ENCODE data around the gene DMRTB1. TPM values are rescaled to one million over a fixed set of nuclear protein-coding genes. Genes with fewer than 3 reads are reported as not detected.

Gene DMRTB1
- not detected for total RNA-seq
- long read RNA-seq = 0 reads

DNA sequence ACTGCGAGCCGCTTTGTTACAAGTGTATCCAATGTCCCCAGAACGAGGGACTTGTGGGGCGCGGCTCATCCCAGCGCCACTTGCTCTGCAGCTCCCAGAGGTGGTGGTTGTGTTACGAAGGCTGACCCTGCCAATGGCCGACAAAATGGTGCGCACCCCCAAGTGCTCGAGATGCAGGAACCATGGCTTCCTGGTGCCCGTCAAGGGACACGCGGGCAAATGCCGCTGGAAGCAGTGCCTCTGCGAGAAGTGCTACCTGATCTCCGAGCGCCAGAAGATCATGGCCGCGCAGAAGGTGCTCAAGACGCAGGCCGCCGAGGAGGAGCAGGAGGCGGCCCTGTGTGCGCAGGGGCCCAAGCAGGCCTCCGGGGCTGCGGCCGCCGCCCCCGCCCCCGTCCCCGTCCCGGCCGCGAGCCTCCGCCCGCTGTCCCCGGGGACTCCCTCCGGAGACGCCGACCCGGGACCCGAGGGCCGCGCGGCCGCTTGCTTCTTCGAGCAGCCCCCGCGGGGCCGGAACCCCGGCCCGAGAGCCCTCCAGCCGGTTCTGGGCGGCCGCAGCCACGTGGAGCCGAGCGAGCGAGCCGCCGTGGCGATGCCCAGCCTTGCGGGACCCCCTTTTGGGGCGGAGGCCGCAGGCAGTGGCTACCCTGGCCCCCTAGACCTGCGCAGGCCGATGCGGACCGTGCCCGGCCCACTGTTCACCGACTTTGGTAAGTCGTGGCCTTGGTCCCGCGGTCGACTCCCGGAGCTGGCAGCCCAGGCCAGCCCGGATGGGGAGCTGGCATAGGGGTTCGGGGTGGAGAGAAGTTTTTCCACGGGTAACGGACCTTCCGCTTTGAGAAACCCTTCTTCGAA lies at the start of gene DMRTB1:
TSS of gene DMRTB1 (plus strand) at position 79 of the 855 bp plus-strand sequence. CDS start at position 134, 55 bp downstream.
- DNase-seq (no peak), ATAC-seq (no peak)
- intact Hi-C loops (cut with micrococcal nuclease) = no loop called here

DNA sequence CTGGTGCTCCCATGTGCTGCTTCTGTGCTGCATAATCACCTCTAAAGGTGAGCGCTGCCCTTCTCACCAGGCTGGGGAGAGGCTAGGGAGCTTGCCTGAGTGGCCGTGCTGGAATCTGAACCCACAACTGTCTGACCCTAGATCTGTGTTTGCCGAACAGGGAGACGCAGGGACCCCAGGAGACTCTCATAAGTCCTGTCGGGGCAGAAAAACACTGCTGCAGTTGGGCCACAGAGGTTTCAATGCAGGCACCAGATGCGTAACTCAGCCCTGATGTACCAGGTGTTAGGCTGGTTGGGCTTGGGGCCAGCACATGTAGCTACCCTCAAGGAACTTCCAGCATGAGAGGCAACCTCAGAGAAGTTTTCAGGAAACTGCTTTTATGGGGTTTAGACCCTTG lies 49.5 kb upstream of the DMRTB1 start:
- DNase-seq (no peak), ATAC-seq (no peak)
- intact Hi-C loops (cut with micrococcal nuclease) = no loop called here

DNA sequence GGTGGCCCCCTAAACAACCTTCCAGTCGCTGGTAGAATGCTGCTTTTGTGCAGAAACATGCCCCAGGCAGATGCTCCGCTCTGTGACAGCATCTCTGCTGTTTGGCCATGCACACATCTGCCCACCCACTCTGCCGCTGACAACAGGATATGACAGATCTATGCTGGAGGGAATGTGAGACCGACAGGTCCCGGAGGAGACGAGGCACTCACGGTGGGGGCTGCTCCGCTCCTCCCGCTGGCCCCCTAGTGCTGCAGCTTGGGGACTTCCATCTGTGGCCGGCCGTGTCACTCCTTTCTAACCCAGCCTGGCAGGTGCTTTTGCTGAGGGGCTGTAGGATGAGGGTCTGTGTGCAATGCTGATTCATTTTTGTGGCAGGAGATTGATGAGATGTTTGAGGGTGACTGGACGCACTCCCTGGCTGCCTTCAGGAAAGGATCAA lies 49.1 kb upstream of the DMRTB1 start:
- ATAC-seq (no peak), DNase-seq (no peak)
- intact Hi-C loops (cut with micrococcal nuclease) = no loop called here

DNA sequence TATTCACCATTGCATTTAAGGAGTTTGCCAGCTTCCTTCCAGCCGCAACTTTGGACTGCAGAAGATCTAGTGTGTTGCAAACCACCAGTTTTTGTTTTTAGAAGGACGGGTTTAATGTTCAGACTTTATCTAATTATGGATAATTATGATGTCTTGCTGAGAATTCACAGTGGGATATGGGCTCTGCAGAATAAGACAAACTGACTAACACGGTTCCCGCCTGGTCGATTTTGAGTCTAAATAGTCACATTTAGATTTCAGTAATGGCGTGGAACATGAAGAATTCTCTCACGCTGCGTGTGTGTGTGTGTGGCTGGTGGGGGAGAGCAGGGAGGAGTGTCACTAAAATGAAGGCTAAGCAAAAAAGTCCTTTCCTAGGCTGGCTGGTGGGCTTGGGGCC lies 48.5 kb upstream of the DMRTB1 start:
- intact Hi-C loops (cut with micrococcal nuclease) = no loop called here
- ATAC-seq = no peak
- no peak for DNase-seq

DNA sequence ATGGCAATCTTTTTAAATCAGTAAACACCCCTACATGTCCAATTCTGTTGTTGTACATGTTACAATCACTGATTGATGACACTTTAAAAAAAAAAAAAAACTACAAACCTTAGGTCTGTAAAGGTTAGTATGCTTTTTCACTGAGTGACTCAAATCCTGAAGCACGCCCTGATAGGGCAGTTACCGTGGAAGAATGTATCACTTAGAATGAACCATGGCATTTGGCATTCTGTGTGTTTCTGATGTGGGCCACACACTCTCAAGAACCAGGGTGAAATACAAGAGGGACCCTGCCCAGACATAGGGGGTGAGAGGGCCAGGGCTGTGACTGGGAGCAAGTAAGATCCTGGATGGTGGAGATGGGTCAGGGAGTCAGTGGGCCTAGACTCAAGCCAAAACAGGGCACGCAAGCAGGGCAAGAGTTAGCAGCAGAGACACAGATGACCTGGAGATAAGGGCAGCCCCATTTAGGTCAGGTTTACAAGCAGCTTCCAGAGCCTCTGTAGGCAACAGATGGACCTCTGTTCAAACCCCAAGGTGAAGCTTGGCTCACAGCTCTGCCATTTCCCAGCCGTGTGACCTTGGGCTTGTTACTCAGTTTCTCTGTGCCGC lies 47.6 kb upstream of the DMRTB1 start:
- intact Hi-C loops (cut with micrococcal nuclease) = no loop called here
- DNase-seq = no peak
- ATAC-seq = no peak

DNA sequence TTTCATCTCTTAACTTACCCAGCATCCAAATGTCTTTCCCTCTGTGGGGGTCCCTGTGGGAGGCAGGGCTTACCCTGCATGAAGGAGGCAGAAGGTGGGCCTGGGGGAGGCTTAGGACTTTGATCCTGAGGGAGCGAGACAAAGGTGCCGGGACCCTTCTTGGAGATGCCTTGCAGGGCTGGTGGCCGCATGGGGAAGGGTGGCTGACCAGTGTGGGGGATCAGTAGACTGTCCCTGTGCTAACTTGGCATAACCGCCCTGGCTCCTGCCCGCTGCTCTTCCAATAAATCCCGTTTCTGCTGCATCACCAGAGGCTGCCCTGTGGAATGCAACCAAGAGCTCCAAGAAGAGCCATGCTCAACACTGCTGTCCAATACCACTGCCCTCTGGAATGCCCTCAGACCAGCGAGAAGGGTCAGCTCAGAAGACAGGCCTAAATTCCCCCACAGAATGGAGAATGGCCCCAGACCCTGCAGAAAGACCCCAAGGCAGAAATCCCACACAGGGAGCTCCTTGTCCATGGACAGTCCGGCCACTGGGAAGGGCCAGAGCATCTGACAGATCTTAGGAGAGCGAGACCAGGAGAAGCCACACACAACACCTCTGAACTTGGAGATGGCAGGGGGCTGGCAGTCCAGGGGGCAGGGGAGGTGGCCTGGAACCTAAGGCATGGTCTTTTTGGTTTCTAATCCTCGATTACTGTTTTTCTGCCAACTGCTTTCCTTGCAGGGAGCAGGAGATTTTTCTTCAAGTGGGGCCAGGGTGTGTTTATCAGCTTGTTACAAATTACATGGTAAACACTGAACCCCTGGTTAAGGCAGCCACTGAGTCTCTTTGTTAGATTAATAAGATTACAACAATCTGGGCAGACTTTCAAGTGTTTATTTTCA lies 46.7 kb upstream of the DMRTB1 start:
- DNase-seq (no peak), ATAC-seq (no peak)
- intact Hi-C loops (cut with micrococcal nuclease) = no loop called here

DNA sequence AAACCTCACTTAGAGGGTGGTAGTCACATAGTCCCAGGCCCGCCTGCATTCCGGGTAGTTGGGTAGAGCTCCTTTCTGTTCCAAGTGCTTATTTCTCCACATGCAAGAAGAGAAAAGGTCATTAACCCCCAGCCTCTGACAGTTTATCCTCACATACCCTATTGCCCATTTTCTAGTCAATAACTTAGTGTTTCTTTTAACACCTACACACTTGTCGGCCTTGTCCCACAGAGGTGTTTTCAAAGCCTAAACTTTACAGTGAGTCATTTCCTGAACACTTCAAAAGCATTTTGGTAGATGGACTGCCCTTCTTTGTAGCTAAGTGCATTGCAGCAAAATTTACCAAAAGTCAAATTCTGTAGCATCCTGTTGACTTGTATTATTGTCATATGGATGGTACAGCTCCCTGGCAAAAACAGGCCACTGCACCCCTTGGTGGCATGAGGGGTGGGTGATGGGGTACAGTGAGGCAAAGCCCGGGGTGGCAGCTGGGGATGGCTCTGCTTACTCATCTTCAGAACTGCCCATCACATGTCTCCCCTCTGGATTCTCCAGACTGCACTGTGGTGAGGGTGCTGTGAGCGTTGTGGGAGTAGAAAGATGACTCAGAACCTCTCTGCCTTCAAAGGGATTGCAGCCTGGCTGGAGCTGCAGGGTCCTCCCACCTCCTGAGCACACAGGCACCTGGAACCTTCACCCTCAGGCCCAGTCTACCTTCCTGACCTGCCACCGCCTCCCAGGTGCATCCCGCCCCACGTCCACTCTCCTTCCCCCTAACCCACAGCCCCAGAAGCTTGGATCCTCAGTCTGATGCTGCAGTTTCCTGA lies 45.8 kb upstream of the DMRTB1 start:
- DNase-seq = no peak
- intact Hi-C loops (cut with micrococcal nuclease) = no loop called here
- no peak for ATAC-seq

DNA sequence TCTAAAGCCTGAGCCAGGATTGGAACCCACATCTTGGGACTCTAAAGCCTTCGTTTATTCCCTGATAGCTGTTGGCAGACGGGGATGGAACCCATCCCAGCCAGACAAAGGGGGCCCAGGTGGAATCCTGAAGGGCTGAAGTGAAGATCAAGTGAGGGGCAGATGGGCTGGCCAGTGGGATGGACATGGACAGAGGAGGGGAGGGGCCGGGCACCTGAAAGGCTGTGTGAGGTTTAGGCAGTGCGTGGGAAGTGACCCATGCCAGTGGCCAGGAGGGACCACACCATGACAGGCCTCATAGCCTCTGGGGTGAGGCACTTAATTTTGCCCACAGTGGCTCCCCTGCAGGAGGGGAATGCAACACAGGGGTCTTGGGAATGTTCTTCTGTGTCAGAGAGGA lies 44.6 kb upstream of the DMRTB1 start:
- no peak for ATAC-seq
- intact Hi-C loops (cut with micrococcal nuclease) = no loop called here
- no peak for DNase-seq

DNA sequence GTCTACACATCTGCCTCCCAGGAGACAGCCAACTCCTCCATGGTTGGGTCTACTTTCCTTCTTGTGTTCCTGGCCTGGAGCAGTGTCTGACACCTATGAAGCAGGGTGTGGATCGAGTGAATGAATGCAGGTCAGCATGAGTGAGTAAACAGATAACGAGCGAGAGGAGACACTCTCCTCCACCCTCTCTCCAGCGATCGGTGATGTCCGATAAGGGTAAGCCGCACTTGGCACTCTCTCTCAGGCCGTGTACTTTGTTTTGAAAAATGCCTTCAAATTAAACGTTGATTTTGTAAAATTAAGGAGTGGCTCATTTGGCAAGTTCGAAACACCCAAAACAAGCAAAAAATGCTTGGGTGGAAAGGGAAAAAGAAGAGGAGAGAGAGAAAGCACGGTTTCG lies 43.8 kb upstream of the DMRTB1 start:
- DNase-seq = no peak
- intact Hi-C loops (cut with micrococcal nuclease) = no loop called here

DNA sequence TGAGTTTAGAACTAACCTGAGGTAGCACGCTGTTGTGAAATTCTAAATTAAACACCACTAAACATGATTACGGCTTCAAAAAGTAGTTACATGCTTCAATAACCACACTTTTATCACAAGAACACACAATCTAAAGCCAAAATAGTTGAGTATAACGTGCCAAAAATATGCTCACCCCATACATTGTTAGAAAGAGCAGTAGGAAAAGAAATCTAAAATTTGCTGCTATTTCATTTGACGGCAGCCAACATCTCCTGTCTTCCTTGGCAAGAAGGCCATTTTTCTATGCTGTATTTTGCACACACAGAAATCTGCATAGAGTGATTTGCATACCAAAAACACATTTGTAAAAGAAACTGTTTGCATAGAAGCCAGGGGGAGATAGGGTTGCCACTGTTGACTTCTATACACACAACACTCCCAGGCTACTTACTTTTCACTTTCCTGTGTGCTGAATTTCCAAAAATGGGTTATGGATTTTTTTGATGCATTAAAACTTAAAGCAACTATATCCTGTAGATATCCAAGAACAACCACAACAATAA lies 42.9 kb upstream of the DMRTB1 start:
- DNase-seq (no peak), ATAC-seq (no peak)
- intact Hi-C loops (cut with micrococcal nuclease) = no loop called here

More for the DNA sequence above, 43.8 kb upstream of the DMRTB1 start:
- no peak for ATAC-seq

DNA sequence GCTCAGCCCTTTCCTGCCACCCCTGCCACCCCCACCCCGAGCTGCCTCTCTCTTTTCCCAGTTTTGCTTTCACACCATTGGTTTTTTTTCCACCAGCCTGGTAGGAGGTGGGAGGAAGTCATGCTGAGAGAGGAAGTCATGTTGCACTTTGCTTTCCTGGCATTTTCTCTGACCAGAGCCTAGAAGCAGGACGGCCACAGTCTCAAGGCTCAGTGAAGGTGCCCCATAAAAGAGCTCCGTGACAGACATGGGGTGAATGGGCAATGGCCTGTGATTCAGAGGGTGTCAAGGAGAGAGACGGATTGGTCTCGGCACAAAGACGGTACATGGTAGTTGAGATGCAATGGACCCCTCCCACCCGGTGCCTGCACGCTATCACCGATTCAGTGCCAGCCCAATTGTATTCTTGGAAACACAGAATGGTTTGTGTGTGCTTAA lies 42.1 kb upstream of the DMRTB1 start:
- no peak for DNase-seq
- intact Hi-C loops (cut with micrococcal nuclease) = no loop called here
- no peak for ATAC-seq

DNA sequence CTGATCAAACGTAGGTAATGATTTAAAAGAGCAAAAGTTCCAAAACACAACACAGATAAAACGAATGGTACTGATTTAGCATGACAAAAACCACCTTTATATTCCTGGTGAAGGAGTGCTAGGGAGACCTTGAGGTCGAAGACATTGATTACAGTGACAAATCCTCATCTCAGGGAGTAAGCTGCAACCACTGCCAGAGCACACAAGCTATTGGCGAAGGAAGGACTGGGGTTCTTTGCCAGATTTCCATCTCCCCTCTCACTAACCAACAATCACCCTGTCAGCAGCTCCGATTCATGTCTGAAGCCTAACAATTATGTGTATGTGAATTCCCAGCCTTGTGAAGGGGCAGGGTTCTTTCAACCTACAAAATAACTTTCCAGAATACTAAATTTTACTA lies 40.2 kb upstream of the DMRTB1 start:
- no peak for ATAC-seq
- no peak for DNase-seq
- intact Hi-C loops (cut with micrococcal nuclease) = no loop called here

DNA sequence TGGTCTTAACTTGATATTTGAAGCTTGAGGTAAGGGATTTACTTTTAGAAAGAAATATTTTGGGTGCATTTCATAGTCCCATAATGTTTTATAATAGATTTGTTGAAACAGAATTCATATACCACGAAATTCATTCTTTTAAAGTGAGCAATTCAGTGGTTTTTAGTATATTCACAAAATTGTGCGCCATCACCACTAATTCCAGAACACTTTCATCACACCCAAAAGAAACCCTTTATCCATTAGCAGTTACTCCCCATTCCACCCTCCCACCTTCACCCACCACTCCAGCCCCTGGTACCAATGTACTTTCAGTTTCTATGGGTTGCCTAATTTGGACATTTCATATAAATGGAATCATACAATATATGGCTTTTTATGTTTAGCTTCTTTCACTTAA lies 38.9 kb upstream of the DMRTB1 start:
- ATAC-seq = no peak
- intact Hi-C loops (cut with micrococcal nuclease) = no loop called here
- DNase-seq = no peak

DNA sequence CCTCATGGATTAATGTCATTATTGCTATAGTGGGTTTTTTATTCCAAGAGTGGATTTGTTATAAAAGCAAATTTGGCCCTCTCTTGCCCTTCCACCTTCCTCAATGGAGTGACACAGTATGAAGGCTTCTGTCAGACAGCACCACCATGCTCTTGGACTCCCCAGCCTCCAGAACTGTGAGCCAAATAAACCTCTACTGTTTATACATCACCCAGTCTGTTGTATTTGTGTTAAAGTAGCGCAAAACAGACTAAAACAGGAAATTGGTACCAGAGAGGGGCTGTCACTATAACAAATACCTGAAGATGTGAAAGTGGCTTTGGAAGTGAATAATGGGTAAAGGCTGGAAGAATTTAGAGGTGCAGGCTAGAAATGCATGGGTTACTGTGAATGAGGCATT lies 38.0 kb upstream of the DMRTB1 start:
- no peak for DNase-seq
- intact Hi-C loops (cut with micrococcal nuclease) = no loop called here
- ATAC-seq = no peak

DNA sequence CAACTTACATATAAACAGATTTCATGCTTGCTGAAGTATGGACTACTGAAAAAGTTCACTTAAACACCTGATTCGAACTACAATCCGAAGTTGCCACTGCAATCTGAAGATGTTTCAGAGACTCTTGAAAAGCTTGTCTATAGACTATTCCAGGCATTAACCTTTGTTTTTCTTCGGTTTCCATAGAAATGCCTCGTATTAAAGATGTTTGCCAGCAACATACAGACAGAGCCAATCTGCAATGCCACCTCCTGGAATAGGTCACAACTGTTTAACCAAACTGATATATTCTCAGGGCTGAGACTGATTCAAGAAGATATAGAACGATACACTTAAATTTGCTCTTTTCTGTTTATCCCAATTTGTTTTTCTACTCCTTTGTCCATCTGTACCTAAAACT lies 28.9 kb upstream of the DMRTB1 start:
- ATAC-seq (no peak), DNase-seq (no peak)
- intact Hi-C loops (cut with micrococcal nuclease) = no loop called here

DNA sequence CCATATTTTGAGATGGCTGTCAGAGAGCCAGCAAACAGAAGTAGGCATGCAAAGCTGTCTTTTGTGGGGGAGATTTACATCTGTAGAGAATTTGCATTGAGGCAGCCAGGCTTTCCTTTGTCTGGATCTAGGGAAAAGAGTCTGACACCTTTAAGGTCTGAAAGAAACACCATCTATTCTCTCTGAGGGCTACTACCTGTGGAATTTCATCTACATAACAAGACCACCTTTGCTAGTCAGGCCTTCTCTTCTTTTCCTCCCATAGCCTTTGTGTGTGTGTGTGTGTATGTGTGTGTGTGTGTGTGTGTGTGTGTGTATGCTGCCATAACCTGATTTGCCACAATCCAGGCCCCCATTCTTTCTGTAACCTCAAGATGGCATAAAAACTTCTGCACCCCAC lies 28.4 kb upstream of the DMRTB1 start:
- DNase-seq (no peak), ATAC-seq (no peak)
- intact Hi-C loops (cut with micrococcal nuclease) = no loop called here

DNA sequence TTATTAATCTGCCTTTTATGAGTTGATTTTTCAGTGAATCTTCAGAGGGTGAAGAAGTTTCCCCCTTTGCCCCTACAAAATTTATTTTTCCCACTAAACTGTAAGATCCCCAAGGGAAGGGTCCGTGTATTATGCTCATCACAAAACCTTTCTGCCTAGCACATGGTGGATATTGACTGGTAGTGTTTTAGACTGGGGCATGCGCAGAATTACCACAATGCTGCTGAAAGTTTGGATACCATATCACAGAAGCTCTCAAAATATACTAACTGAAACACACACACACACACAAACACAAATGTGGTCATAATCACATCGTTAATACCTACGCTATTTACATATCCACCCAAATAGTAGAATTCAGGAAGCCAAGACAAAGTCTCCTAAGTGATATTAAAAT lies 28.0 kb upstream of the DMRTB1 start:
- no peak for ATAC-seq
- no peak for DNase-seq
- intact Hi-C loops (cut with micrococcal nuclease) = no loop called here

DNA sequence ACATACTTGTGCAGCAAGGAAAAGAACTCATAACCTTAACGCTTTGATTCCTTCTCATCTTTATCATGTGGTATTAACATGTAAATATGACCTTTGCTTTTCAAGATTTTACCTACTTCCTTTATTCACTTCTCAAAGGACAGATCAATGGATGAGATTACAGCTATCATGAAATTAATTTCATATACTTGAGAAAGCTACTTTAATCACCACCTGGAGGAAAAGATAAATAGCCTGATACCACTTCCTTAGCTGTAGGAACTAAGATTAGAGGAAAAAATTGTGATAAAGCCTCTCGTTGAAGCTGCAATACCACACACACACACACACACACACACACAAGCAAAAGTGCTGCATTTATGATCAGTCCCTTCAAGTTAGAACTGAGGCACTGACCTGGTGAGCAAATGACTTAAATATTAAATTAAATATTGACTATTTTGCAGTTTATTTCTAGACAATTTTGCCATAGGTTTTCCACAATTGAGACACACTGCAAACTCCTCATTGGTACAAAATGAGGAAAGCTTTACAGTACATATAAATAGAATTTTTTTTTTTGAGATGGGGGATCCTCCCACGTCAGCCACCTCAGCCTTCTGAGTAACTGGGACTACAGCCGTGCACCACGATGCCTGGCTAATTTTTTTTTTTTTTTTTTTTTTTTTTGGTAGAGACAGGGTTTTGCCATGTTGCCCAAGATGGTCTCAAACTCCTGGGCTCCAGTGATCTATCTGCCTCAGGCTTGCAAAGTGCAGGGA lies 27.2 kb upstream of the DMRTB1 start:
- DNase-seq = no peak
- intact Hi-C loops (cut with micrococcal nuclease) = no loop called here
- no peak for ATAC-seq

Data from left ventricle myocardium superior (tissue), 1 donor.